GM12878 (cell line): ENCODE results near the gene NRP2. TPM values are rescaled to one million over a fixed set of nuclear protein-coding genes. Genes with fewer than 3 reads are reported as not detected.

Source experiments
- ATAC-seq: fragments of 200-7000 bp; cut with Tn5 transposase; 3 replicates; pipeline ENCODE4 v1.9.1; 2020; ENCODE audit warnings: mild to moderate bottlenecking, moderate library complexity
- BruUV-seq: library from RNA; stranded (reverse); fragments of 400-500 nt; replicated peaks from 2 replicates; lab custom pipeline; 2021; lab: Mats Ljungman, UMichigan
- CTCF ChIA-PET: fragments of 300-600 bp; sonication (Branson Sonifier 250); formaldehyde crosslinking; extraction: SDS; loops from one replicate; lab custom pipeline; 2021; ENCODE audit warnings: inconsistent platforms; lab: Yijun Ruan, JAX
- POLR2A ChIA-PET: fragments of 350-600 bp; formaldehyde crosslinking; extraction: SDS; loops from one replicate; lab custom pipeline; 2021; ENCODE audit warnings: inconsistent platforms; lab: Charles Lee
- RAD21 ChIA-PET: fragments of 300-600 bp; sonication (Branson Sonifier 250); formaldehyde crosslinking; loops from one replicate; lab custom pipeline; 2023; ENCODE audit warnings: antibody characterized with exemption; ENCODE audit not compliant: unreplicated experiment; lab: Charles Lee
- SMC1A ChIA-PET: fragments of 300-600 bp; sonication (Branson Sonifier 250); formaldehyde crosslinking; loops from one replicate; lab custom pipeline; 2023; ENCODE audit not compliant: unreplicated experiment, uncharacterized antibody; lab: Charles Lee
- DNase-seq: peaks from one replicate; pipeline ENCODE4 v3.0.0-alpha.2; 2011; ENCODE audit warnings: low read depth, low spot score
- FAIRE-seq: peaks from 3 replicates; lab custom pipeline; 2011; peaks lifted over from hg19 to GRCh38; lab: Jason Lieb, UNC
- H2AFZ ChIP-seq: 2 replicates; pipeline ENCODE4 v1.6.0; 2011; ENCODE audit warnings: low read depth, low read length, control low read depth; ENCODE audit not compliant: control insufficient read depth
- H3K27ac ChIP-seq: 2 replicates; pipeline ENCODE4 v1.5.1; 2011; ENCODE audit warnings: control low read depth; ENCODE audit not compliant: control insufficient read depth, insufficient read depth
- H3K27me3 ChIP-seq, 2 experiments: replicated peaks in 1 of 2; 2 replicates each; pipeline versions ENCODE4 v1.6.0 to v1.6.1; 2011; ENCODE audit warnings: low read length in 1 of 2; ENCODE audit not compliant: control insufficient read depth in 2 of 2, insufficient read depth in 2 of 2
- H3K36me3 ChIP-seq, 2 experiments: 2 replicates each; pipeline ENCODE4 v1.5.1; 2011; ENCODE audit warnings: low read length in 1 of 2; ENCODE audit not compliant: control insufficient read depth in 2 of 2, insufficient read depth in 2 of 2
- H3K4me1 ChIP-seq: 2 replicates; pipeline ENCODE4 v1.6.1; 2011; ENCODE audit warnings: mild to moderate bottlenecking, low read length, moderate library complexity, mixed read lengths; ENCODE audit not compliant: control insufficient read depth, insufficient read depth
- H3K4me2 ChIP-seq: 2 replicates; pipeline ENCODE4 v1.6.0; 2011; ENCODE audit warnings: control low read depth; ENCODE audit not compliant: control insufficient read depth, insufficient read depth
- H3K4me3 ChIP-seq: fragments of 200-600 bp; sonication (generic); 2 replicates; pipeline ENCODE4 v1.5.1; 2016
- H3K79me2 ChIP-seq: 2 replicates; pipeline ENCODE4 v1.6.0; 2011; ENCODE audit warnings: low read length; ENCODE audit not compliant: control insufficient read depth, insufficient read depth
- H3K9ac ChIP-seq: 2 replicates; pipeline ENCODE4 v1.8.0; 2011; ENCODE audit warnings: low read length, control low read depth, mixed read lengths; ENCODE audit not compliant: control insufficient read depth, insufficient read depth
- H3K9me3 ChIP-seq: replicated peaks from 3 replicates; pipeline ENCODE4 v1.5.1; 2011; ENCODE audit warnings: mild to moderate bottlenecking, low read length; ENCODE audit not compliant: control insufficient read depth, insufficient read depth
- H4K20me1 ChIP-seq: 2 replicates; pipeline ENCODE4 v1.6.0; 2011; ENCODE audit not compliant: control insufficient read depth, insufficient read depth
- ATF7 ChIP-seq: fragments of 450-650 bp; IDR thresholded peaks from 2 replicates; pipeline ENCODE4 v1.6.1; 2016; ENCODE audit warnings: low read depth, mild to moderate bottlenecking
- CBX3 ChIP-seq: fragments of 200-600 bp; sonication (generic); IDR thresholded peaks from 2 replicates; pipeline ENCODE4 v1.6.1; 2016; ENCODE audit warnings: low read depth, borderline replicate concordance
- CHD2 ChIP-seq: IDR thresholded peaks from 2 replicates; pipeline ENCODE4 v1.6.1; 2011; ENCODE audit warnings: low read depth, low read length, improper control_type of control experiment, borderline replicate concordance
- EED ChIP-seq: sonication (generic); IDR thresholded peaks from 2 replicates; pipeline ENCODE4 v1.6.1; 2016; ENCODE audit warnings: antibody characterized with exemption, low read depth
- GABPA ChIP-seq: IDR thresholded peaks from 2 replicates; pipeline ENCODE4 v1.6.1; 2014; ENCODE audit warnings: antibody characterized with exemption, low read depth, mild to moderate bottlenecking, inconsistent platforms
- HDAC6 ChIP-seq: fragments of 200-600 bp; sonication (generic); IDR thresholded peaks from one replicate; pipeline ENCODE4 v1.8.0; 2017; ENCODE audit warnings: antibody characterized with exemption; ENCODE audit not compliant: unreplicated experiment
- IKZF1 ChIP-seq: fragments of 450-650 bp; conservative IDR thresholded peaks from 2 replicates; pipeline ENCODE4 v1.6.1; 2017; ENCODE audit warnings: antibody characterized with exemption, mild to moderate bottlenecking
- KDM1A ChIP-seq: fragments of 200-600 bp; sonication (generic); IDR thresholded peaks from 2 replicates; pipeline ENCODE4 v1.6.1; 2016; ENCODE audit warnings: borderline replicate concordance
- NKRF ChIP-seq: fragments of 450-650 bp; conservative IDR thresholded peaks from 2 replicates; pipeline ENCODE4 v1.6.1; 2017; ENCODE audit warnings: mild to moderate bottlenecking, moderate library complexity
- REST ChIP-seq: IDR thresholded peaks from 2 replicates; pipeline ENCODE4 v1.6.1; 2012; ENCODE audit warnings: mild to moderate bottlenecking, low read depth, low read length
- SREBF2 ChIP-seq: IDR thresholded peaks from 2 replicates; pipeline ENCODE4 v1.6.1; 2012; ENCODE audit warnings: mild to moderate bottlenecking, low read length
- SRF ChIP-seq, 2 experiments: IDR thresholded peaks; 2 replicates each; pipeline ENCODE4 v1.6.1; 2011; ENCODE audit warnings: low read depth in 2 of 2, low read length in 2 of 2, mild to moderate bottlenecking in 1 of 2, moderate library complexity in 1 of 2
- TBL1XR1 ChIP-seq: IDR thresholded peaks from 2 replicates; pipeline ENCODE4 v1.6.1; 2012; ENCODE audit warnings: low read depth, low read length, improper control_type of control experiment
- ZBED1 ChIP-seq: IDR thresholded peaks from 2 replicates; pipeline ENCODE4 v1.6.1; 2016; ENCODE audit warnings: borderline replicate concordance
- ZNF24 ChIP-seq: fragments of 450-650 bp; IDR thresholded peaks from 2 replicates; pipeline ENCODE4 v1.6.1; 2017; ENCODE audit warnings: antibody characterized with exemption, mild to moderate bottlenecking
- WGBS: methylation state at CpG from one replicate; pipeline ENCODE4 v1.1.6; 2016; ENCODE audit warnings: low lambda C conversion rate; ENCODE audit not compliant: insufficient replicate concordance, insufficient coverage; ENCODE audit errors: missing lambda C conversion rate; 5-methylcytosine and 5-hydroxymethylcytosine counted together
- in situ Hi-C: fragments of 300-500 bp; cut with MboI; formaldehyde crosslinking; loops from 9 replicates; pipeline ENCODE4 v1.14.3; 2018; ENCODE audit warnings: mixed read lengths
- intact Hi-C: fragments of 100-400 bp; cut with micrococcal nuclease; formaldehyde crosslinking; loops from one replicate; pipeline ENCODE4 v1.14.2; 2022; ENCODE audit not compliant: unreplicated experiment
- polyA plus RNA-seq, 11 experiments: library from polyadenylated mRNA; depleted of rRNA in 4 of 11; unstranded in 6 of 11; stranded (reverse) in 5 of 11; fragments of >200 nt; fragmentation: Nextera tagmentation in 4 of 11; fragmentation: Illumina TruSeq in 1 of 11; extraction: Ambion mirVana in 4 of 11; extraction: Trizol in 1 of 11; gene quantifications; 1 replicate in 1 of 11; 2 replicates in 10 of 11; pipeline versions ENCODE4 v1.2.1 to v1.2.3, GENCODE V29; 2011 to 2016; ENCODE audit warnings: inconsistent platforms in 2 of 11, missing spikeins in 2 of 11, low read depth in 1 of 11
- total RNA-seq, 4 experiments: library from RNA; depleted of rRNA in 3 of 4; stranded (reverse); fragments of >200 nt in 3 of 4; fragmentation: Illumina TruSeq in 1 of 4; extraction: Trizol in 1 of 4; gene quantifications; 2 replicates each; pipeline versions ENCODE4 v1.2.1 to v1.2.3, GENCODE V29; 2013 to 2021

Gene NRP2
- total and polyA plus RNA-seq, 10 of the 15 experiments (the other 5 are each of a cell fraction or from before 2014, with no cell fraction given) = 0.06 to 1.2 (median 0.46) TPM

GRCh38 chr2:205802065-205802464 is 119.8 kb downstream of the NRP2 start:
- intact Hi-C loops (no loop called here), in situ Hi-C loops (no loop called here)
- FAIRE-seq = no peak
- ChIA-PET SMC1A (no interaction called here), POLR2A (no interaction called here), RAD21 (no interaction called here), CTCF (no interaction called here)
- Histone ChIP-seq H3K36me3 (no peaks in the 10 kb centered on the region), H3K79me2 (no peaks in the 10 kb centered on the region), H3K27me3 (no peaks in the 10 kb centered on the region; a peak in 2 of 4 replicates), H3K4me3 (no peak overlapping the region), H3K9ac (no peak overlapping the region), H4K20me1 (no peaks in the 10 kb centered on the region), H2AFZ (no peak overlapping the region), H3K4me2 (no peak overlapping the region), H3K27ac (no peak overlapping the region), H3K9me3 (no peaks in the 10 kb centered on the region), H3K4me1 (no peaks in the 10 kb centered on the region)
- ATAC-seq = no peak
- no TSS peak for BruUV-seq
- 23% methylated on average over 7 of the region's 7 CpGs for WGBS
- no peak for TF ChIP-seq NKRF
- no peak for DNase-seq

- Histone ChIP-seq H3K79me2 (no peaks in the 10 kb centered on the region), H3K27ac (no peak overlapping the region), H3K36me3 (no peaks in the 10 kb centered on the region), H3K27me3 (no peaks in the 10 kb centered on the region; a peak in 1 of 4 replicates), H3K4me3 (no peak overlapping the region), H3K4me2 (no peak overlapping the region), H3K4me1 (no peaks in the 10 kb centered on the region), H4K20me1 (no peaks in the 10 kb centered on the region), H2AFZ (no peak overlapping the region), H3K9me3 (no peaks in the 10 kb centered on the region), H3K9ac (no peak overlapping the region)
- in situ Hi-C loops = no loop called here
- CTCF ChIA-PET = no interaction called here
- POLR2A ChIA-PET = no interaction called here
- no peak for DNase-seq
- FAIRE-seq = no peak
- BruUV-seq = no TSS peak
- ATAC-seq = no peak
- intact Hi-C loops = no loop called here
- RAD21 ChIA-PET = no interaction called here
- SMC1A ChIA-PET = no interaction called here
- WGBS = 26% methylated on average over 6 of the region's 6 CpGs
- TF ChIP-seq GABPA (no peak), EED (no peak), CHD2 (no peak), REST (no peak), TBL1XR1 (no peak), ZBED1 (no peak), KDM1A (no peak), SREBF2 (no peak), IKZF1 (no peak), ZNF24 (no peak), HDAC6 (no peak), CBX3 (no peak), SRF (IDR thresholded peaks at IDR 0.05; ENCODE audit: low read depth in 2 of 2, low read length in 2 of 2) (no peak), ATF7 (no peak)
These were observed 120.6 kb downstream of the NRP2 start for GRCh38 chr2:205802941-205803340.
